Panc1 (cell line): ENCODE measurements around the gene SLC6A4. TPM values are rescaled to one million over a fixed set of nuclear protein-coding genes. Genes with fewer than 3 reads are reported as not detected.
"Not testable (repeated sequence)": the region's sequence is repeated elsewhere in the genome, so short reads cannot be mapped to it uniquely, and the experiment has no call there.

Source experiments
- ATAC-seq: fragments of 200-7000 bp; cut with Tn5 transposase; 2 replicates; pipeline ENCODE4 v1.9.1; 2020; ENCODE audit warnings: mild to moderate bottlenecking, moderate library complexity
- BruUV-seq: library from RNA; stranded (reverse); fragments of 400-500 nt; replicated peaks from 2 replicates; lab custom pipeline; 2021; lab: Mats Ljungman, UMichigan
- CTCF ChIA-PET: fragments of 300-600 bp; sonication (Branson Sonifier 250); formaldehyde crosslinking; loops from one replicate; lab custom pipeline; 2022; ENCODE audit warnings: antibody characterized with exemption; lab: Charles Lee
- POLR2A ChIA-PET: fragments of 300-600 bp; sonication (Branson Sonifier 250); formaldehyde crosslinking; loops from one replicate; lab custom pipeline; 2022; ENCODE audit warnings: antibody characterized with exemption; lab: Charles Lee
- DNase-seq: peaks from one replicate; pipeline ENCODE4 v3.0.0-alpha.2; 2010; ENCODE audit warnings: low read depth, low spot score
- H3K27ac ChIP-seq: 2 replicates; pipeline ENCODE4 v1.5.1; 2011; ENCODE audit warnings: mild to moderate bottlenecking, low read length, inconsistent platforms
- H3K27me3 ChIP-seq: fragments of 200-500 bp; sonication (Bioruptor generic); 2 replicates; pipeline ENCODE4 v1.6.0; 2014; ENCODE audit warnings: low read length, inconsistent platforms; ENCODE audit not compliant: control insufficient read depth, insufficient read depth
- H3K36me3 ChIP-seq: fragments of 200-500 bp; sonication (Bioruptor generic); 2 replicates; pipeline ENCODE4 v1.5.1; 2014; ENCODE audit warnings: inconsistent platforms, mild to moderate bottlenecking, low read length, moderate library complexity; ENCODE audit not compliant: control insufficient read depth, insufficient read depth
- H3K4me1 ChIP-seq: 2 replicates; pipeline ENCODE4 v1.5.1; 2011; ENCODE audit warnings: inconsistent platforms, mild to moderate bottlenecking, low read length, moderate library complexity; ENCODE audit not compliant: control insufficient read depth, insufficient read depth
- H3K4me3 ChIP-seq, 2 experiments: 2 replicates each; pipeline ENCODE4 v1.5.1; 2011 to 2012; ENCODE audit warnings: low read depth in 2 of 2, low read length in 2 of 2, mild to moderate bottlenecking in 2 of 2, inconsistent platforms in 1 of 2, moderate library complexity in 1 of 2
- H3K9me3 ChIP-seq: fragments of 200-500 bp; sonication (Bioruptor generic); 2 replicates; pipeline ENCODE4 v1.5.1; 2014; ENCODE audit warnings: low read depth, mild to moderate bottlenecking, inconsistent platforms, low read length, moderate library complexity; ENCODE audit not compliant: control insufficient read depth, insufficient read depth
- POLR2AphosphoS5 ChIP-seq: IDR thresholded peaks from 2 replicates; pipeline ENCODE4 v1.6.1; 2012; ENCODE audit warnings: mild to moderate bottlenecking, low read depth, low read length, moderate library complexity
- SIN3A ChIP-seq: IDR thresholded peaks from 2 replicates; pipeline ENCODE4 v1.6.1; 2012; ENCODE audit warnings: low read depth, mild to moderate bottlenecking, low read length, moderate library complexity, borderline replicate concordance; ENCODE audit not compliant: insufficient read depth
- TCF7L2 ChIP-seq: IDR thresholded peaks from 2 replicates; pipeline ENCODE4 v1.6.1; 2011; ENCODE audit warnings: mild to moderate bottlenecking, low read depth, low read length, inconsistent platforms
- in situ Hi-C: cut with HindIII; loops from 2 replicates; pipeline ENCODE4 v1.10.0; 2016; ENCODE audit warnings: low sequenced_read_pairs, low pct_unique_long_range_greater_than_20kb
- intact Hi-C: fragments of 100-400 bp; cut with micrococcal nuclease; formaldehyde crosslinking; loops from one replicate; pipeline ENCODE4 v1.10.0; 2022; ENCODE audit not compliant: unreplicated experiment
- total RNA-seq: library from RNA; stranded (reverse); gene quantifications from one replicate; pipeline ENCODE4 v1.2.1, GENCODE V29; 2021; ENCODE audit not compliant: unreplicated experiment
- TF ChIP-seq, protein P1 (sequence below), 2 experiments: IDR thresholded peaks; 2 replicates each; pipeline ENCODE4 v1.6.1; 2011 to 2012; ENCODE audit warnings: low read depth in 2 of 2, control low read depth in 1 of 2, low read length in 1 of 2, mild to moderate bottlenecking in 1 of 2, moderate library complexity in 1 of 2; ENCODE audit not compliant: insufficient read depth in 1 of 2

Gene SLC6A4
- total RNA-seq, 1 experiment from 2014 or later: not detected

DNA sequence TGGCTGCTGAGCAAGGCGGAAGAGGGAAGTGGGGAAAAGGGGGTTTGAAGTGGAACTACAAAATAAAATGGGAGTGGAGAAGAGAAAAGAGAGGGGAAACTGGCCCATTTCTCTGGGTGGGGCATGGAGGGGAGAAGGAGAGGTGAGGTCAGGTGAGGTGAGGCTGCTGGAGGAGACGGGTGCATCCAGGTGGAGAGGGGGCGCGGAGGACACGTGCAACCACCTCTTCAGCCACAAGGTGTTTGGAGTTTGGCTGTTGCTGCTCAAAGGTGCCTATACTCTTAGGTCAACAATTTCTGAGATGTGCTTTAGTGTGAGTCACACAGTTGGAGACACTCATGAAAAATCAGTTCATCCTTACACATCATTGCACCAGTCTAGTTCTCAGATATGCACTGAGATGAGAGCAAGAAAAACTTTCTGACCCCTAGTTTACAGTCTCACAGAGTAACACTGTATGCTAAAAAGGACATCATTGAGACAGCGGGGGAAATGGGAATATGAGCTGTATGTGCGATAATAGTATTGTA lies 4.8 kb downstream of the SLC6A4 start (continued):
- TF ChIP-seq SIN3A: no peak

DNA sequence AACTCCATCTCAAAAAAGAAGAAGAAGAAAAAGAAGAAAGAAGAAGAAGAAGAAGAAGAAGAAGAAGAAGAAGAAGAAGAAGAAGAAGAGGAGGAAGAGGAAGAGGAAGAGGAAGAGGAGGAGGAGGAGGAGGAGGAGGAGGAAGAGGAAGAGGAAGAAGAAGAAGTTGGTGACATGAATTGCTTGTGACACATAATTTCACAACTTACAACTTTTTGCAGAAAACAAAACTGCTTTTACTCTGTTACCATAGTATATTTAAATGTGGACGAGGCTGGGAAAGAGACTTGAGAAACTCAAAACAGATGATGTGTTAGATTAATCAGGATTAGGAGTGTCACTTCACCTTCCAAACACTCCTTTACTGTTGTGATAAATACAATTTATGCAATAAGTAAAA lies 5.5 kb downstream of the SLC6A4 start:
- intact Hi-C loops, BruUV-seq, H3K27ac ChIP-seq, H3K36me3 ChIP-seq, DNase-seq, H3K4me1 ChIP-seq, H3K9me3 ChIP-seq, POLR2A ChIA-PET, ATAC-seq, CTCF ChIA-PET, H3K4me3 ChIP-seq, in situ Hi-C loops: not testable (repeated sequence)
- peaks cover 13% of the 10 kb centered on the region for H3K27me3 ChIP-seq

DNA sequence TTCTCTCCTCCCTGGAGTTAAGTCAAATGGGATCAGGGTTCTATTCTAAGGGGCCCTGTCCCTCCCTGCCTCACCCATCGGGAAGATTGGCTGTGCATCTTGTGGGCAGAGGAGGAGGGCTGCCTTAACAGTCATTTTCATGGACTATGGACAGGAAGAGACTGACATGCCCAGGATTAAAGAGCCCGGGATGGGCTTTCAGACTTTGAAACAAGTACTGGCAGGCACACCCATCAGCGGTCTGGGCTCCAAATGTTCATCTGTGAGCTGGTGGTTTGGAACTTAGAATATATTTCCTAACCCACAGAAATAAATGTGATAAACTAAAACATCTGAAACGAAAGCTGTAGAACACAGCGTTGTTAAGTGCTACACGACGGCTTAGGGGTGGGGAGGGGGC lies 6.5 kb downstream of the SLC6A4 start:
- intact Hi-C loops (no loop called here), in situ Hi-C loops (no loop called here)
- Histone ChIP-seq H3K9me3 (no peaks in the 10 kb centered on the region), H3K27ac (no peak overlapping the region), H3K4me1 (no peaks in the 10 kb centered on the region), H3K36me3 (no peaks in the 10 kb centered on the region), H3K4me3 (no peak overlapping the region), H3K27me3 (peaks cover 7% of the 10 kb centered on the region)
- no TSS peak for BruUV-seq
- CTCF ChIA-PET: no interaction called here
- POLR2A ChIA-PET: no interaction called here
- TF ChIP-seq POLR2AphosphoS5 (no peak), TCF7L2 (no peak)
- TF ChIP-seq, protein P1, sequence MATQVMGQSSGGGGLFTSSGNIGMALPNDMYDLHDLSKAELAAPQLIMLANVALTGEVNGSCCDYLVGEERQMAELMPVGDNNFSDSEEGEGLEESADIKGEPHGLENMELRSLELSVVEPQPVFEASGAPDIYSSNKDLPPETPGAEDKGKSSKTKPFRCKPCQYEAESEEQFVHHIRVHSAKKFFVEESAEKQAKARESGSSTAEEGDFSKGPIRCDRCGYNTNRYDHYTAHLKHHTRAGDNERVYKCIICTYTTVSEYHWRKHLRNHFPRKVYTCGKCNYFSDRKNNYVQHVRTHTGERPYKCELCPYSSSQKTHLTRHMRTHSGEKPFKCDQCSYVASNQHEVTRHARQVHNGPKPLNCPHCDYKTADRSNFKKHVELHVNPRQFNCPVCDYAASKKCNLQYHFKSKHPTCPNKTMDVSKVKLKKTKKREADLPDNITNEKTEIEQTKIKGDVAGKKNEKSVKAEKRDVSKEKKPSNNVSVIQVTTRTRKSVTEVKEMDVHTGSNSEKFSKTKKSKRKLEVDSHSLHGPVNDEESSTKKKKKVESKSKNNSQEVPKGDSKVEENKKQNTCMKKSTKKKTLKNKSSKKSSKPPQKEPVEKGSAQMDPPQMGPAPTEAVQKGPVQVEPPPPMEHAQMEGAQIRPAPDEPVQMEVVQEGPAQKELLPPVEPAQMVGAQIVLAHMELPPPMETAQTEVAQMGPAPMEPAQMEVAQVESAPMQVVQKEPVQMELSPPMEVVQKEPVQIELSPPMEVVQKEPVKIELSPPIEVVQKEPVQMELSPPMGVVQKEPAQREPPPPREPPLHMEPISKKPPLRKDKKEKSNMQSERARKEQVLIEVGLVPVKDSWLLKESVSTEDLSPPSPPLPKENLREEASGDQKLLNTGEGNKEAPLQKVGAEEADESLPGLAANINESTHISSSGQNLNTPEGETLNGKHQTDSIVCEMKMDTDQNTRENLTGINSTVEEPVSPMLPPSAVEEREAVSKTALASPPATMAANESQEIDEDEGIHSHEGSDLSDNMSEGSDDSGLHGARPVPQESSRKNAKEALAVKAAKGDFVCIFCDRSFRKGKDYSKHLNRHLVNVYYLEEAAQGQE (IDR thresholded peaks at IDR 0.05; ENCODE audit: insufficient read depth in 1 of 2, low read depth in 2 of 2, low read length in 1 of 2): no peak
- DNase-seq (no peak), ATAC-seq (no peak)

DNA sequence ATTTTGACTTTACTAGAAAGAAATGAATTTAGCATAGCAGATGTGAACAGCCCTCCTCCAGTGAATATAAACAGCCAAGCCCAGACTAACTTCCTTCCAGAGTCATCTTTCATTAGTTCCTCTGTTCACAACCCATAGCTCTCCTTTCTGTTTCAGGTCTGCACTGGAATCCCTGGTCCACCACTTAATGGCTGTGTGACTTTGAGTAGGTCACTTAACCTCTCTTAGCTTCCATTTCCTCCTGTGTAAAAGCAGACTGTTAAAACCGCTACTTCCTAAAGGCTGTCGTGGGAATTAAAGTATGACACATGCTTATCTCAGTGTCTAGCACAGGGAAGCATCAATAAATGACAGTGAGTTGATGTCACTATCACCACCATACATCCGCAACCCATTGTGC lies 7.5 kb downstream of the SLC6A4 start:
- ChIA-PET CTCF (no interaction called here), POLR2A (no interaction called here)
- Histone ChIP-seq H3K4me1 (no peaks in the 10 kb centered on the region), H3K27me3 (peaks cover 2% of the 10 kb centered on the region; the same call in 1 of the 2 replicates), H3K27ac (no peak overlapping the region), H3K9me3 (no peaks in the 10 kb centered on the region), H3K36me3 (no peaks in the 10 kb centered on the region), H3K4me3 (no peak overlapping the region)
- in situ Hi-C loops (no loop called here), intact Hi-C loops (no loop called here)
- ATAC-seq (no peak), DNase-seq (no peak)
- TF ChIP-seq POLR2AphosphoS5: no peak
- BruUV-seq: no TSS peak
